ENCODE data around the gene CA10. TPM values are rescaled to one million over a fixed set of nuclear protein-coding genes. Genes with fewer than 3 reads are reported as not detected.

Gene CA10
- total RNA-seq, 1 experiment from 2014 or later: 0.46 TPM

- Histone ChIP-seq H3K27ac (ENCODE audit: insufficient read length, low read depth, low read length) (no peak overlapping the region), H4K20me1 (ENCODE audit: control insufficient read depth, insufficient read depth, insufficient read length) (no peaks in the 10 kb centered on the region), H3T11ph (ENCODE audit: low read length) (no peak overlapping the region), H2BK12ac (ENCODE audit: insufficient read length, low read depth, low read length) (no peak overlapping the region), H3K4me2 (ENCODE audit: insufficient read depth, insufficient read length, low read length) (peak overlapping the region; percentile 78), H2AK5ac (ENCODE audit: insufficient read length, low read length) (no peak overlapping the region), H3K4me1 (ENCODE audit: insufficient read depth, low read length) (no peaks in the 10 kb centered on the region), H3K79me1 (ENCODE audit: insufficient read depth, low read depth, low read length, poor library complexity, severe bottlenecking) (no peaks in the 10 kb centered on the region), H3K9ac (ENCODE audit: extremely low read depth, insufficient read length, low read length) (no peak overlapping the region), H3K18ac (ENCODE audit: insufficient read length, low read depth, low read length) (no peak overlapping the region), H2BK5ac (ENCODE audit: insufficient read length, low read length) (no peak overlapping the region), H3K79me2 (ENCODE audit: insufficient read depth, low read length) (no peaks in the 10 kb centered on the region), H2AFZ (ENCODE audit: low read length) (no peak overlapping the region), H3K14ac (ENCODE audit: insufficient read depth, low read length) (no peak overlapping the region), H2BK15ac (ENCODE audit: low read depth, low read length) (no peak overlapping the region), H2BK120ac (ENCODE audit: low read depth, low read length, poor library complexity, severe bottlenecking) (no peak overlapping the region), H4K5ac (ENCODE audit: insufficient read length, low read depth, low read length) (no peak overlapping the region), H3K9me3 (ENCODE audit: control insufficient read depth, low read depth, low read length) (no peaks in the 10 kb centered on the region), H4K8ac (replicated peaks; ENCODE audit: insufficient read length, low read depth, low read length) (no peak overlapping the region), H3K56ac (ENCODE audit: insufficient read length, low read depth, low read length) (no peak overlapping the region), H3K27me3 (ENCODE audit: insufficient read depth, low read length) (peaks cover 28% of the 10 kb centered on the region; the same call in 1 of the 2 replicates), H3K4ac (ENCODE audit: low read depth, low read length) (no peak overlapping the region), H3K23me2 (ENCODE audit: insufficient read length, low read depth, low read length, poor library complexity, severe bottlenecking) (peaks cover 23% of the 10 kb centered on the region), H3K23ac (ENCODE audit: insufficient read length, low read depth, low read length) (no peak overlapping the region), H2BK20ac (ENCODE audit: low read depth, low read length, poor library complexity, severe bottlenecking) (no peak overlapping the region), H4K91ac (ENCODE audit: insufficient read length, low read depth, low read length) (no peak overlapping the region)
- H3K36me3 Mint-ChIP-seq (ENCODE audit: insufficient read depth in 1 of 3, low read depth in 3 of 3): no peaks in the 10 kb centered on the region
- no CpG with 5 or more reads among the region's 14 CpGs for WGBS (ENCODE audit: extremely low coverage, insufficient read length, low lambda C conversion rate)
- peak overlapping the region; percentile 71 to 83 for H3K4me3 Mint-ChIP-seq
- TF ChIP-seq CTCF (conservative IDR thresholded peaks at IDR 0.05): no peak
- peaks cover 82% of the 10 kb centered on the region for H3K27me3 Mint-ChIP-seq (ENCODE audit: low read depth)
- peaks cover 20 to 31% of the 10 kb centered on the region in 2 experiments for H3K4me1 Mint-ChIP-seq
- H3K27ac Mint-ChIP-seq: no peak overlapping the region
- no peaks in the 10 kb centered on the region; a peak in 2 of 5 replicates for H3K9me3 Mint-ChIP-seq
- DNase-seq: peak; percentile 48
Observed at GRCh38 chr17:52156576-52157570, 1.6 kb downstream of the CA10 start.

Data from H9 (cell line).